H1 (cell line): ENCODE results near the gene ZFP36L1. TPM values are rescaled to one million over a fixed set of nuclear protein-coding genes. Genes with fewer than 3 reads are reported as not detected.

Experiments used
- CTCF ChIA-PET: fragments of 300-600 bp; sonication (Branson Sonifier 250); formaldehyde crosslinking; loops from one replicate; lab custom pipeline; 2021; ENCODE audit not compliant: partially characterized antibody; lab: Charles Lee
- POLR2A ChIA-PET: fragments of 300-600 bp; sonication (Branson Sonifier 250); formaldehyde crosslinking; loops from one replicate; lab custom pipeline; 2021; ENCODE audit warnings: inconsistent platforms; ENCODE audit not compliant: partially characterized antibody; lab: Charles Lee
- DNase-seq, 2 experiments: peaks; one replicate each; pipeline versions ENCODE4 v3.0.0 to v3.0.0-alpha.2; 2010 to 2022; ENCODE audit warnings: low spot score in 2 of 2, low read depth in 1 of 2, mixed read lengths in 1 of 2
- FAIRE-seq: peaks from 2 replicates; lab custom pipeline; 2011; peaks lifted over from hg19 to GRCh38; lab: Jason Lieb, UNC
- H2AFZ ChIP-seq: 2 replicates; pipeline ENCODE4 v1.8.1; 2012; ENCODE audit warnings: low read length, inconsistent platforms
- H2AK5ac ChIP-seq: 2 replicates; pipeline ENCODE4 v1.6.1; 2013; ENCODE audit warnings: low read depth, low read length
- H2BK120ac ChIP-seq: replicated peaks from 2 replicates; pipeline ENCODE3; 2013; ENCODE audit warnings: low read depth, low read length, inconsistent platforms
- H2BK12ac ChIP-seq: 2 replicates; pipeline ENCODE4 v1.6.1; 2013; ENCODE audit warnings: low read depth, low read length
- H2BK15ac ChIP-seq: 2 replicates; pipeline ENCODE4 v1.6.1; 2013; ENCODE audit warnings: low read length
- H2BK20ac ChIP-seq: 2 replicates; pipeline ENCODE4 v1.6.1; 2013; ENCODE audit warnings: low read length
- H2BK5ac ChIP-seq: 2 replicates; pipeline ENCODE4 v1.6.1; 2013; ENCODE audit warnings: low read depth, low read length
- H3K14ac ChIP-seq: 2 replicates; pipeline ENCODE4 v1.6.1; 2013; ENCODE audit warnings: inconsistent platforms; ENCODE audit not compliant: insufficient read length
- H3K18ac ChIP-seq: 2 replicates; pipeline ENCODE4 v1.6.1; 2013; ENCODE audit warnings: low read length; ENCODE audit errors: extremely low read depth
- H3K23ac ChIP-seq: 2 replicates; pipeline ENCODE4 v1.6.1; 2013; ENCODE audit warnings: inconsistent platforms; ENCODE audit not compliant: insufficient read length
- H3K23me2 ChIP-seq: 2 replicates; pipeline ENCODE4 v1.6.1; 2013; ENCODE audit warnings: low read depth, low read length
- H3K27ac ChIP-seq: 2 replicates; pipeline ENCODE4 v1.6.1; 2011; ENCODE audit warnings: low read depth, low read length, inconsistent platforms
- H3K27me3 ChIP-seq, 4 experiments: replicated peaks in 1 of 4; 1 replicate in 1 of 4; 2 replicates in 3 of 4; pipeline versions ENCODE4 v1.6.1 to v1.8.1; 2011 to 2013; ENCODE audit warnings: low read length in 3 of 4, mild to moderate bottlenecking in 3 of 4, inconsistent platforms in 2 of 4, mixed read lengths in 2 of 4, moderate library complexity in 1 of 4; ENCODE audit not compliant: control insufficient read depth in 3 of 4, insufficient read depth in 3 of 4; ENCODE audit errors: extremely low read depth in 1 of 4
- H3K36me3 ChIP-seq, 4 experiments: 2 replicates each; pipeline versions ENCODE4 v1.6.1 to v1.8.1; 2011 to 2013; ENCODE audit warnings: mild to moderate bottlenecking in 4 of 4, low read length in 3 of 4, moderate library complexity in 2 of 4, control low read depth in 1 of 4, inconsistent platforms in 1 of 4; ENCODE audit not compliant: insufficient read depth in 4 of 4, control insufficient read depth in 2 of 4
- H3K4ac ChIP-seq: replicated peaks from 2 replicates; pipeline ENCODE3; 2013; ENCODE audit warnings: low read length, low read depth, mixed read lengths, inconsistent platforms; ENCODE audit not compliant: insufficient read length
- H3K4me1 ChIP-seq, 4 experiments: replicated peaks in 1 of 4; 1 replicate in 1 of 4; 2 replicates in 3 of 4; pipeline versions ENCODE4 v1.6.1 to v1.8.1; 2011 to 2013; ENCODE audit warnings: low read length in 3 of 4, inconsistent platforms in 2 of 4, mixed read lengths in 1 of 4; ENCODE audit not compliant: insufficient read depth in 4 of 4, control insufficient read depth in 3 of 4
- H3K4me2 ChIP-seq, 2 experiments: 2 replicates each; pipeline versions ENCODE4 v1.6.1 to v1.8.1; 2011 to 2013; ENCODE audit warnings: low read depth in 2 of 2, low read length in 2 of 2, control low read depth in 1 of 2, inconsistent platforms in 1 of 2, mild to moderate bottlenecking in 1 of 2; ENCODE audit not compliant: insufficient read depth in 1 of 2
- H3K4me3 ChIP-seq, 4 experiments: fragments of 200-600, 300-600 bp in 1 of 4; sonication (generic), shearing (Covaris generic), sonication (Bioruptor Twin) in 1 of 4; 2 replicates each; pipeline versions ENCODE4 v1.5.1 to v1.8.1; 2011 to 2016; ENCODE audit warnings: low read length in 4 of 4, low read depth in 3 of 4, control low read depth in 2 of 4, inconsistent platforms in 2 of 4, mild to moderate bottlenecking in 2 of 4, mixed read lengths in 1 of 4, moderate library complexity in 1 of 4; ENCODE audit not compliant: insufficient read depth in 2 of 4; ENCODE audit errors: extremely low read depth in 1 of 4
- H3K56ac ChIP-seq: replicated peaks from 2 replicates; pipeline ENCODE3; 2013; ENCODE audit warnings: low read depth, mild to moderate bottlenecking, mixed read lengths, low read length, inconsistent platforms; ENCODE audit not compliant: insufficient read length
- H3K79me1 ChIP-seq: 2 replicates; pipeline ENCODE4 v1.6.1; 2013; ENCODE audit warnings: low read depth, low read length, control low read depth
- H3K79me2 ChIP-seq, 2 experiments: 2 replicates each; pipeline versions ENCODE4 v1.6.1 to v1.8.1; 2012 to 2013; ENCODE audit warnings: low read length in 2 of 2, mild to moderate bottlenecking in 2 of 2, inconsistent platforms in 1 of 2; ENCODE audit not compliant: insufficient read depth in 2 of 2, control insufficient read depth in 1 of 2
- H3K9ac ChIP-seq, 4 experiments: replicated peaks in 1 of 4; 1 replicate in 1 of 4; 2 replicates in 3 of 4; pipeline versions ENCODE4 v1.6.1 to v1.8.1; 2011 to 2013; ENCODE audit warnings: low read depth in 3 of 4, low read length in 3 of 4, control low read depth in 2 of 4, mild to moderate bottlenecking in 2 of 4, moderate library complexity in 2 of 4, inconsistent platforms in 1 of 4; ENCODE audit errors: extremely low read depth in 1 of 4
- H3K9me3 ChIP-seq, 2 experiments: 2 replicates each; pipeline versions ENCODE4 v1.6.1 to v1.8.1; 2012 to 2013; ENCODE audit warnings: mild to moderate bottlenecking in 2 of 2, moderate library complexity in 2 of 2, control low read depth in 1 of 2, inconsistent platforms in 1 of 2, low read depth in 1 of 2, low read length in 1 of 2, mixed read lengths in 1 of 2; ENCODE audit not compliant: insufficient read depth in 2 of 2
- H4K20me1 ChIP-seq, 2 experiments: replicated peaks in 1 of 2; 2 replicates each; pipeline versions ENCODE3 to v1.8.1; 2011 to 2013; ENCODE audit warnings: inconsistent platforms in 2 of 2, low read length in 2 of 2, mild to moderate bottlenecking in 1 of 2; ENCODE audit not compliant: insufficient read depth in 2 of 2, control insufficient read depth in 1 of 2
- H4K5ac ChIP-seq: 2 replicates; pipeline ENCODE4 v1.6.1; 2013; ENCODE audit warnings: low read length, low read depth, mixed read lengths, inconsistent platforms; ENCODE audit not compliant: insufficient read length
- H4K8ac ChIP-seq: 2 replicates; pipeline ENCODE4 v1.8.0; 2013; ENCODE audit warnings: mild to moderate bottlenecking, moderate library complexity, low read length, inconsistent platforms; ENCODE audit not compliant: insufficient read depth; ENCODE audit errors: extremely low read depth
- H4K91ac ChIP-seq: replicated peaks from 2 replicates; pipeline ENCODE3; 2013; ENCODE audit warnings: low read length, mixed read lengths, inconsistent platforms; ENCODE audit not compliant: insufficient read length
- CEBPB ChIP-seq: IDR thresholded peaks from 2 replicates; pipeline ENCODE4 v1.6.1; 2012; ENCODE audit warnings: low read depth, low read length
- CHD2 ChIP-seq: IDR thresholded peaks from 2 replicates; pipeline ENCODE4 v1.6.1; 2012; ENCODE audit warnings: low read length, improper control_type of control experiment
- EZH2 ChIP-seq: fragments of 200-600 bp; sonication (generic); IDR thresholded peaks from 2 replicates; pipeline ENCODE4 v1.7.1; 2012; ENCODE audit warnings: low read depth, mild to moderate bottlenecking, moderate library complexity, low read length, inconsistent platforms; ENCODE audit not compliant: severe bottlenecking
- JUND ChIP-seq: IDR thresholded peaks from 2 replicates; pipeline ENCODE4 v1.6.1; 2011; ENCODE audit warnings: mild to moderate bottlenecking, improper control_type of control experiment, low read length
- KDM5A ChIP-seq: fragments of 200-600 bp; IDR thresholded peaks from 2 replicates; pipeline ENCODE4 v1.7.1; 2012; ENCODE audit warnings: mild to moderate bottlenecking, low read length, inconsistent platforms, mixed read lengths
- RBBP5 ChIP-seq: IDR thresholded peaks from 2 replicates; pipeline ENCODE4 v1.7.1; 2012; ENCODE audit warnings: low read depth, mild to moderate bottlenecking, inconsistent platforms, low read length, moderate library complexity, borderline replicate concordance
- RXRA ChIP-seq: IDR thresholded peaks from 2 replicates; pipeline ENCODE4 v1.6.1; 2011; ENCODE audit warnings: low read depth, mild to moderate bottlenecking, low read length, moderate library complexity; ENCODE audit not compliant: insufficient read depth
- SAP30 ChIP-seq: fragments of 300-600 bp; sonication (generic); IDR thresholded peaks from 2 replicates; pipeline ENCODE4 v1.7.1; 2012; ENCODE audit warnings: low read length, moderate library complexity, mild to moderate bottlenecking, inconsistent platforms; ENCODE audit not compliant: insufficient read depth, insufficient replicate concordance
- SP4 ChIP-seq: IDR thresholded peaks from 2 replicates; pipeline ENCODE4 v1.6.1; 2012; ENCODE audit warnings: low read length, inconsistent platforms
- SUZ12 ChIP-seq: fragments of 200-600 bp; sonication (generic); IDR thresholded peaks from 2 replicates; pipeline ENCODE4 v1.6.1; 2012; ENCODE audit warnings: mild to moderate bottlenecking, inconsistent platforms, low read length, moderate library complexity, mixed read lengths
- TAF1 ChIP-seq: IDR thresholded peaks from 2 replicates; pipeline ENCODE4 v1.6.1; 2011; ENCODE audit warnings: mild to moderate bottlenecking, low read depth, low read length
- TBP ChIP-seq: IDR thresholded peaks from 2 replicates; pipeline ENCODE4 v1.6.1; 2011; ENCODE audit warnings: low read depth, low read length, improper control_type of control experiment
- TCF12 ChIP-seq: IDR thresholded peaks from 2 replicates; pipeline ENCODE4 v1.6.1; 2011; ENCODE audit warnings: low read depth, mild to moderate bottlenecking, low read length
- YY1 ChIP-seq: IDR thresholded peaks from 2 replicates; pipeline ENCODE4 v1.6.1; 2011; ENCODE audit warnings: low read depth, mild to moderate bottlenecking, low read length
- ZNF274 ChIP-seq: IDR thresholded peaks from 2 replicates; pipeline ENCODE4 v1.7.0; 2012; ENCODE audit warnings: low read length, borderline replicate concordance; ENCODE audit errors: extremely low read depth
- polyA plus RNA-seq, 7 experiments: library from polyadenylated mRNA; depleted of rRNA in 3 of 7; stranded (reverse) in 5 of 7; unstranded in 2 of 7; fragments of >200 nt in 5 of 7; fragments of 200-250 nt in 2 of 7; gene quantifications; 1 replicate in 5 of 7; 2 replicates in 1 of 7; 4 replicates in 1 of 7; pipeline versions ENCODE4 v1.2.1 to v1.2.3, GENCODE V29; 2011 to 2013; ENCODE audit warnings: missing spikeins in 2 of 7, mixed read lengths in 2 of 7
- total RNA-seq: library from RNA; stranded (reverse); fragmentation: NEBNext Ultra II Directional; extraction: Animal tissue kit (Norgen Biotek cat#: 25700); gene quantifications from 2 replicates; pipeline ENCODE4 v1.2.1, GENCODE V29; 2021

The ZFP36L1 gene
- total and polyA plus RNA-seq, 2 of the 8 experiments (the other 6 are each of a cell fraction or from before 2014, with no cell fraction given): 80.4 to 132 TPM

GRCh38 chr14:68798621-68799020, 5.8 kb upstream of the ZFP36L1 start:
- H2AFZ ChIP-seq: no peak overlapping the region
- H3K79me2 ChIP-seq: peaks cover 0 to 13% of the 10 kb centered on the region in 2 experiments; a peak in 2 of 4 replicates
- CTCF ChIA-PET: interaction anchor here (0.6 to 5.4 kb wide), 4 partner anchors 18 to 865 kb away, joined by 3 to 54 read pairs (median 4); no protein-coding TSS in a partner anchor
- H2BK120ac ChIP-seq: no peak overlapping the region
- no peaks in the 10 kb centered on the region for H4K20me1 ChIP-seq
- no peak for DNase-seq
- no peak overlapping the region for H3K4me3 ChIP-seq
- no peak overlapping the region for H3K4ac ChIP-seq
- no peak overlapping the region for H4K5ac ChIP-seq
- H3K9ac ChIP-seq: no peak overlapping the region
- H3K4me1 ChIP-seq: peaks cover 5 to 14% (median 6%) of the 10 kb centered on the region in 4 experiments; a peak in 6 of 7 replicates
- H2BK5ac ChIP-seq: 0 out of 2 replicates have a peak overlapping the region, but pooled peaks have one; percentile 99
- no peak overlapping the region for H2AK5ac ChIP-seq
- no peak overlapping the region for H3K23ac ChIP-seq
- no peaks in the 10 kb centered on the region; a peak in 1 of 8 replicates for H3K36me3 ChIP-seq
- H4K8ac ChIP-seq: no peak overlapping the region
- H3K27ac ChIP-seq: no peak overlapping the region
- no peak overlapping the region for H3K56ac ChIP-seq
- H3K9me3 ChIP-seq: peaks cover 0 to 8% of the 10 kb centered on the region in 2 experiments; a peak in 2 of 4 replicates
- no peaks in the 10 kb centered on the region for H3K27me3 ChIP-seq
- no peak overlapping the region for H2BK12ac ChIP-seq
- no peak overlapping the region for H3K18ac ChIP-seq
- no peaks in the 10 kb centered on the region for H3K79me1 ChIP-seq
- FAIRE-seq: no peak
- POLR2A ChIA-PET: interaction anchor here (0.7 to 1.7 kb wide), 3 partner anchors 15 to 18 kb away, joined by 3 to 6 read pairs (median 3); no protein-coding TSS in a partner anchor
- no peak overlapping the region for H2BK15ac ChIP-seq
- H3K14ac ChIP-seq: no peak overlapping the region
- H3K4me2 ChIP-seq: no peak overlapping the region
- H2BK20ac ChIP-seq: no peak overlapping the region
- H4K91ac ChIP-seq: no peak overlapping the region
- H3K23me2 ChIP-seq: peaks cover 14% of the 10 kb centered on the region; the same call in 1 of the 2 replicates
- TF ChIP-seq YY1 (no peak), KDM5A (no peak), CHD2 (no peak), SUZ12 (no peak), SP4 (no peak), TAF1 (no peak), TBP (no peak), JUND (no peak), SAP30 (no peak), TCF12 (no peak), EZH2 (no peak), RBBP5 (no peak), CEBPB (no peak), RXRA (no peak), ZNF274 (no peak)
